MM.1S (cell line): ENCODE data around the gene NCOA3.

Source experiments
- CTCF ChIP-seq: fragments of 300-600 bp; sonication (generic); IDR thresholded peaks from 2 replicates; pipeline ENCODE4 v1.5.1; 2016; ENCODE audit warnings: antibody characterized with exemption, low read length, mixed read lengths
- EZH2 ChIP-seq: fragments of 300-600 bp; sonication (generic); optimal IDR thresholded peaks from 2 replicates; pipeline ENCODE3; 2017; ENCODE audit warnings: low read depth, mild to moderate bottlenecking, antibody characterized with exemption, low read length, mixed read lengths
- EZH2phosphoT487 ChIP-seq: fragments of 300-600 bp; sonication (generic); IDR thresholded peaks from 2 replicates; pipeline ENCODE4 v1.6.1; 2018; ENCODE audit warnings: antibody characterized with exemption, low read length

DNA sequence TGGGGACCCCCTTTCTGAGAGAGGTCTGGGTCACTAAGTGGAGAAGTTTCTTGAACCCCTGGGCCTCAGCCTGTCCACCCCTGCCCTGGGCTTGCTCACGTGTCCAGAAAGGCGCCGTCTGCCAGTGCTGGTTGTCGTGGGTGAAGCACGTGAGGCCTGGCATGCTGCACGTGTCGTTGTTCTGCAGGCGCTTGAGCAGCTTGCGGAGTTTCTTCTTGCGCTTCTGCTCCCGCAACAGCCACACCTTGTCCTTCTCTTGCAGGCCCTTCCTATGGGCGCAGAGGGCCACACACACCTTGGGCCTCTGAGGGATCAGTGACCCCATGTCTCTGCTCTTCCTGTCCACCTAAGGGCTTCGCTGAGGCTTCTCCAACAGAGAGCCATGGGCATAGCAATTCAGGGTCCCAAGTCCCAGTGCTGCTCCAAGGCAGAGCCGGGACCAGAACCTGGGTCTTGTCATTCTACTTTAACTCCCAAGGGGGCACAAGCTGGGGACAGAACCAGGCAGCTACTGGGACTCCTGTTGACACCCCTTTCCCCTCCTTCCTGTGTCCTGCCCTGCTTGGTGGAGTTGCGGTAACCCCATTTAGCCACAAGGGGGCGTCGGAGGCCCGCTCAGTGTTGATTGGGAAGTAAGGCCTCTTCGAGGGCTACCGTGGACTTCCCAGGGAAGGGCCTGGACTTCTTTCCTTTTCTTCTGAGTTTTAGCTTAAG lies 161.8 kb downstream of the NCOA3 start:
- TF ChIP-seq EZH2phosphoT487 (no peak), EZH2 (no peak), CTCF (peak; percentile 97)
